Rectal smooth muscle tissue (tissue), 1 donor: ENCODE results near the gene GPC3.

Experiments
- H3K27ac ChIP-seq: one replicate; pipeline ENCODE4 v1.7.0; 2013; ENCODE audit warnings: low read depth, low read length, inconsistent platforms
- H3K27me3 ChIP-seq: one replicate; pipeline ENCODE4 v1.7.0; 2013; ENCODE audit warnings: low read length; ENCODE audit not compliant: control insufficient read depth, insufficient read depth
- H3K36me3 ChIP-seq: one replicate; pipeline ENCODE4 v1.7.0; 2013; ENCODE audit warnings: low read length; ENCODE audit not compliant: control insufficient read depth, insufficient read depth
- H3K4me1 ChIP-seq: one replicate; pipeline ENCODE4 v1.7.0; 2013; ENCODE audit warnings: low read length; ENCODE audit not compliant: control insufficient read depth, insufficient read depth
- H3K4me3 ChIP-seq: one replicate; pipeline ENCODE4 v1.7.0; 2013; ENCODE audit warnings: low read length
- H3K9ac ChIP-seq: one replicate; pipeline ENCODE4 v1.7.0; 2013; ENCODE audit warnings: low read length

GPC3 gene

GRCh38 chrX:133884430-133885394 lies 100.7 kb downstream of the GPC3 start:
- no peak overlapping the region for H3K4me3 ChIP-seq
- H3K9ac ChIP-seq: no peak overlapping the region
- H3K27me3 ChIP-seq: peaks cover 7% of the 10 kb centered on the region
- no peaks in the 10 kb centered on the region for H3K36me3 ChIP-seq
- H3K4me1 ChIP-seq: no peaks in the 10 kb centered on the region
- no peak overlapping the region for H3K27ac ChIP-seq

GRCh38 chrX:133881893-133882292 lies 103.5 kb downstream of the GPC3 start:
- Histone ChIP-seq H3K36me3 (no peaks in the 10 kb centered on the region), H3K4me1 (no peaks in the 10 kb centered on the region), H3K9ac (no peak overlapping the region), H3K4me3 (no peak overlapping the region), H3K27me3 (peaks cover 7% of the 10 kb centered on the region), H3K27ac (no peak overlapping the region)

DNA sequence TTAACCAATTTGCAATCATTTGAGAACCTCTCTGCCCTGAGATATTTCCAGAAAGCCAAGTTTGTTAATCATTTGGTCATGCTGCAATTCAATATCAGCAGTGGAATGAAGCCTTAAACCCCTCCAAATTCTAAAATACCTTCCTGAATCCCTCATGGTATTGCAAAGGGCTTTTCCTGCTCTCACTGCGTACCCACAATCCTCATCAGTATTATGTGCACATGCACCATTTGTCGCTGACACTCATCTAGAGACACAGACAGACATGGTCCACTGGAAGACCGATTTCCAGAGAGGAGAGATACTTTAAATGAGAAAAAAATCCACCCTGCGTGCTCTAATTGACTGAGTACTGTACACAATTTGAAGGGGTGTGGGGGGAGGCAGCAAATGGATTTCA lies 104.4 kb downstream of the GPC3 start:
- H3K4me3 ChIP-seq: no peak overlapping the region
- H3K36me3 ChIP-seq: no peaks in the 10 kb centered on the region
- H3K27me3 ChIP-seq: peaks cover 7% of the 10 kb centered on the region
- no peaks in the 10 kb centered on the region for H3K4me1 ChIP-seq
- H3K9ac ChIP-seq: no peak overlapping the region
- no peak overlapping the region for H3K27ac ChIP-seq

DNA sequence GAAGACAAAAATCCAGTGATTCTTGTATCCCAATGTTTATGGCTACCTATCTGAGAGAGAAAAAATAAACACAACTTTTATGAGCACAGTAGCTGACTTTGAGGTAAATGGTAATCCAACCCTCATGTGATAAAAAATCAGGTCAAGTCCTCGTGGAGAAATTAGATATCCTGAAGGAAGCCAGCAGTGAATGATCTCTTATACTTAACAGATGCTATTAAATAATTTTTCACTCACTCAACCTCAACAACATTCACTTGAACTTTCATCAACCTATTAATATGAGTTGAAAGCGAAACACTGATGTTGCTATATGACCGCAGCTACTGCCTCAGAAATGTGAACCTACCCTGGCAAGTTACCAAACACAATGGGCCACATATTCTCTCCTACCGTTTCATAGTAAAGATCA lies 105.4 kb downstream of the GPC3 start:
- H3K4me1 ChIP-seq: no peaks in the 10 kb centered on the region
- H3K9ac ChIP-seq: no peak overlapping the region
- H3K27ac ChIP-seq: no peak overlapping the region
- no peaks in the 10 kb centered on the region for H3K36me3 ChIP-seq
- H3K27me3 ChIP-seq: peaks cover 7% of the 10 kb centered on the region
- no peak overlapping the region for H3K4me3 ChIP-seq

- H3K4me3 ChIP-seq: no peak overlapping the region
- H3K27me3 ChIP-seq: peaks cover 7% of the 10 kb centered on the region
- H3K9ac ChIP-seq: no peak overlapping the region
- H3K36me3 ChIP-seq: no peaks in the 10 kb centered on the region
- no peaks in the 10 kb centered on the region for H3K4me1 ChIP-seq
- no peak overlapping the region for H3K27ac ChIP-seq
Observed at GRCh38 chrX:133878710-133879109, 106.7 kb downstream of the GPC3 start.

DNA sequence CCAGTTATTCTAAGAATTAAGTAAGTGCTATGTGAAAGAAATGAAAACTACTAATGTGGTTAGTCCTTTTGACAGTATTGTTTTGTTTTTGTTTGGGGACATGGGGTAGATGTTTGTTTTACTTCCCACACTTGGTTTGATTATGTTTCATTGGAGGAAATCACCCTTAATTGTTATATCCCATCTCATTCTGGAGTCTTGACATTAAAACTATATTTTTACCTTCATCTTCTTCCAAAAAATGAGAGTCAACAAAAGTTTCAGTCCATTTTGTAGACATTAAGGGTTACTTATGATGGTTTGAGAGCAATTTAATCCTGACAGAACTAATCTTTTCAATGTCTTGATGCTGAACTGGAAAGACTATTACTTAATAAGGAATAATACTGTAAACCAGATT lies 108.7 kb downstream of the GPC3 start:
- Histone ChIP-seq H3K36me3 (no peaks in the 10 kb centered on the region), H3K4me3 (no peak overlapping the region), H3K9ac (no peak overlapping the region), H3K27ac (no peak overlapping the region), H3K4me1 (no peaks in the 10 kb centered on the region), H3K27me3 (peaks cover under 1% of the 10 kb centered on the region)

DNA sequence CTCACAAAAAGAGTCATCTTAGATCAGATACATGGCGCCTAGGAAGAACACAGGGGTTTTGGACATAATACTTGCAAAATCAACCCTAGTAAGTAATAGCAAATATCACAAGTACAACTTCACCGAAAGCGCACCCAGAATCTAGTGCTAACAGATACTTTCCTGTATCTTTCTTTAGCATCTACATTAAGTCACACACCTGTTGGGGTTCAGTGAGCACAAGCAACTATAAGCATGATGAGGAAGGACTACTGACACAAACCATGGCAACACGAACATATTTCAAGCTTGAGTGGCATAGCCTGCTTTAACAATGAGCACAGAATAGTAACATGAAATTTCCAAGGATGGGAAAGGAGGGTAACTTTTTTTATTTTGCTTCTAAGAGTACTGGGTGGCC lies 116.1 kb downstream of the GPC3 start:
- Histone ChIP-seq H3K4me1 (no peaks in the 10 kb centered on the region), H3K9ac (no peak overlapping the region), H3K27me3 (no peaks in the 10 kb centered on the region), H3K36me3 (no peaks in the 10 kb centered on the region), H3K4me3 (no peak overlapping the region), H3K27ac (no peak overlapping the region)

DNA sequence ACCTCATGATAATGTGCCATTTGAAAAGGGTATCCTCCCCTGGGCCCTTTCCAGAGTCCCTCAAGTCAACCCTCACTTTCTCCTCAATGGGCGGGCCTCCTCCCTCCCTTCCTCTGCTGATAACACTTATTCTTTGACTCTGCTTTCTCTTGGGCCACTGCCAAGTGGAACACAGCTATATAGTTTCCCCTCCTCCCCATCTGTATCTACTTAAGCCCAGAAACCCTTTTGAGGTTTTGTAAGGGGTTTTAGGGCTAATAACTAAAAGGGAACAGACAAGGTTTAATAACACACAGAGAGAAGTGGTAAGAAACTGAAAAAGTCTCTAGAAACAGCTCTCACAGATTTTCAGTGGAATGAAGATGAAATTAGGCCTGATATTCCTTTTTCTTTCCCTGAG lies 116.7 kb downstream of the GPC3 start:
- H3K9ac ChIP-seq: no peak overlapping the region
- no peak overlapping the region for H3K27ac ChIP-seq
- no peaks in the 10 kb centered on the region for H3K4me1 ChIP-seq
- no peak overlapping the region for H3K4me3 ChIP-seq
- H3K27me3 ChIP-seq: no peaks in the 10 kb centered on the region
- H3K36me3 ChIP-seq: no peaks in the 10 kb centered on the region

DNA sequence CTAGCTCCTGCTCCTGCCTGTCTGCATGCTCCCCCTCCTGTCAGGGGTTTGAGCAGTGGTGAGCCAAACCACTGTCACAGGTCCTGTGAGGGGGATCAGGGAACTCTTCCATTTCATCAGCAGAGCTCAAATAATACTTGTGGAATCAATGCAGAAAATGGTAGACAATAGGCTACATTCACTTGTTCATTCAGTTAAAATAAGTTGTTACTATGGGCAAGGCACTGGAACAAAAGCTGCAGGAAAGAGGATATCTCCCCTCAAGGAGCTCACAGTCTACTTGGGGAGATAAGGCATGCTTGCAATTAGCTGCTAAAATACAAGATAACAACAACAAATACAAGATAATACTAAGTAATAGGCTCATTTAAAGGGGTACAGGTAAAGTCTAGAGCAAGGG lies 117.1 kb downstream of the GPC3 start:
- Histone ChIP-seq H3K4me3 (no peak overlapping the region), H3K9ac (no peak overlapping the region), H3K27me3 (no peaks in the 10 kb centered on the region)

DNA sequence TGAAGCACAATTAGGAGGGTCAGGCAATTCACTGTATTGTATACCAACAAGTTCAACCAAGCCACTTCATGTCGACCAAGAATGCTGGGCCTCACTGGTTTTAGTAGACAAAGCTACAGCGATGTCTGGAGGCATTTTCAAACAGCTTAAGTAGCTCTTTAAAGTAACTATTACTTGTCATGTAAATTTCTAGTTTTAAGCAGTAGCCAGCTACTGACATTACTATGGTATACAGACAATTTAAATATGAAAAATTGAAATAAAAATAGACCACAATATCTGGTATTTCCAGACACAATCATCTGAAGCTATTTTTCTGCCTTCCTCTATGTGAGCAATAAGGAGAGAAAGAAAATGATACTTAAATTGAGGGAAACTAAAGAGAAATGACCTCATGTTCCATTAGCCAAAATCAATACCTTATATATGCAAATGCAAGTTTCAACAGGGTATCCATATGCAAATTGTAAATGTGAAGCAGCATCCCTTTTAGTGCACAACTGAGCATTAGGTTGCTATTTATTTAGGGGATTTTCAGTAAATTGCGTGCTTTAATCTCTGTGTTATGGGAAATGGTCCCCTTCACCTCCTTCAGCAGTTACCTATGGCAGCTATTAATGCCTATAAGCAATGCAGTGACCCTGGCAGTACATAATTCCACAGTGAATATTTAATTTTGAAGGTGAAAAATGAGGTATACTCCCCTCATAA lies 119.5 kb downstream of the GPC3 start:
- Histone ChIP-seq H3K9ac (no peak overlapping the region), H3K4me1 (no peaks in the 10 kb centered on the region), H3K27me3 (no peaks in the 10 kb centered on the region), H3K27ac (no peak overlapping the region), H3K36me3 (no peaks in the 10 kb centered on the region), H3K4me3 (no peak overlapping the region)

More for the DNA sequence above, 117.1 kb downstream of the GPC3 start:
- Histone ChIP-seq H3K4me1 (no peaks in the 10 kb centered on the region), H3K36me3 (no peaks in the 10 kb centered on the region), H3K27ac (no peak overlapping the region)

DNA sequence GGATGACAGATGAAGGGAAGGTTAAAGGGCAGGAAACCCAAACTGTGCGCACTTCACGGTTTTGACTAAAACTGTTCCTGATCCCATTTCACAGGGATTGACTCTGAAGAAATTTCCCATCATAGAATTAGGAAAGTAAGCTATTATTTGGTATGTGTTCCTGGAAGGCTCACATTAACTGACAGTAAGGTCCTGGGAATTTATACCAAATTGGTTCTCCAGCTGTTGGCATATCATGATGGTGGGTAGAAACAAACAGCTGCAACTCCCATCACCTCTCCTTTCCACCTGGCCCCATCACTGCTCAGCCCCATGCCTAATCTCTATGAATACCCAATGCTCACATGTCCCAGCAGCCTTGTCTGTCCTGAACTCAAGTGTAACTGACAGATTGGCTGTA lies 121.2 kb downstream of the GPC3 start:
- Histone ChIP-seq H3K36me3 (no peaks in the 10 kb centered on the region), H3K4me1 (no peaks in the 10 kb centered on the region), H3K9ac (no peak overlapping the region), H3K27me3 (no peaks in the 10 kb centered on the region), H3K4me3 (no peak overlapping the region), H3K27ac (no peak overlapping the region)

- Histone ChIP-seq H3K36me3 (no peaks in the 10 kb centered on the region), H3K27me3 (no peaks in the 10 kb centered on the region), H3K9ac (no peak overlapping the region), H3K4me3 (no peak overlapping the region), H3K4me1 (no peaks in the 10 kb centered on the region), H3K27ac (no peak overlapping the region)
Observed at GRCh38 chrX:133859860-133860259, 125.5 kb downstream of the GPC3 start.
